CD4-positive, CD25-positive, alpha-beta regulatory T cell (primary cell): Measurements from ENCODE around the gene KCNK10. TPM values are rescaled to one million over a fixed set of nuclear protein-coding genes. Genes with fewer than 3 reads are reported as not detected.

ENCODE experiments used
- ATAC-seq, 2 donors: fragments of 150-1000 bp; cut with Tn5 transposase; one replicate each; pipeline ENCODE4 v1.10.0; 2021; ENCODE audit warnings: low read depth in 2 of 2, moderate number of reproducible peaks in 2 of 2, moderate library complexity in 1 of 2
- DNase-seq, 3 donors: peaks; one replicate each; pipeline versions ENCODE4 v3.0.0 to v3.0.0-alpha.2; 2012 to 2022; ENCODE audit warnings: mixed read lengths in 1 of 3
- H3K27ac ChIP-seq: one replicate; pipeline ENCODE4 v1.7.0; 2013; ENCODE audit warnings: mild to moderate bottlenecking, low read length; ENCODE audit not compliant: insufficient read depth, poor library complexity, severe bottlenecking
- H3K27me3 ChIP-seq: one replicate; pipeline ENCODE4 v1.7.0; 2013; ENCODE audit warnings: low read length; ENCODE audit not compliant: control insufficient read depth, insufficient read depth
- H3K36me3 ChIP-seq: one replicate; pipeline ENCODE4 v1.7.0; 2013; ENCODE audit warnings: mild to moderate bottlenecking, low read length, moderate library complexity; ENCODE audit not compliant: control insufficient read depth, insufficient read depth
- H3K4me1 ChIP-seq: 2 replicates; pipeline ENCODE4 v1.7.0; 2013; ENCODE audit warnings: mild to moderate bottlenecking, low read length; ENCODE audit not compliant: insufficient read depth, control insufficient read depth, poor library complexity, severe bottlenecking
- H3K4me3 ChIP-seq: one replicate; pipeline ENCODE4 v1.7.0; 2013; ENCODE audit warnings: low read depth, mild to moderate bottlenecking, low read length, moderate library complexity
- H3K9me3 ChIP-seq, 2 experiments: 1 replicate in 1 of 2; 2 replicates in 1 of 2; pipeline ENCODE4 v1.7.0; 2013; ENCODE audit warnings: low read length in 2 of 2, mild to moderate bottlenecking in 1 of 2, moderate library complexity in 1 of 2; ENCODE audit not compliant: control insufficient read depth in 2 of 2
- H3K27ac Mint-ChIP-seq, 3 donors: one replicate each; pipeline ENCODE4 v1.8.0; 2020 to 2022; ENCODE audit warnings: mild to moderate bottlenecking in 3 of 3, mixed read lengths in 3 of 3, moderate library complexity in 2 of 3
- H3K27me3 Mint-ChIP-seq: one replicate; pipeline ENCODE4 v1.8.0; 2022; ENCODE audit warnings: mild to moderate bottlenecking, mixed read lengths
- H3K36me3 Mint-ChIP-seq: one replicate; pipeline ENCODE4 v1.8.0; 2020; ENCODE audit warnings: mixed read lengths
- H3K4me1 Mint-ChIP-seq, 4 donors: one replicate each; pipeline ENCODE4 v1.8.0; 2020 to 2022; ENCODE audit warnings: mixed read lengths in 4 of 4, mild to moderate bottlenecking in 1 of 4
- H3K4me3 Mint-ChIP-seq, 4 donors: one replicate each; pipeline ENCODE4 v1.8.0; 2020 to 2022; ENCODE audit warnings: mild to moderate bottlenecking in 4 of 4, mixed read lengths in 4 of 4, moderate library complexity in 3 of 4
- H3K9me3 Mint-ChIP-seq, 7 donors: one replicate each; pipeline ENCODE4 v1.8.0; 2020 to 2022; ENCODE audit warnings: mixed read lengths in 7 of 7, mild to moderate bottlenecking in 3 of 7, moderate library complexity in 2 of 7
- polyA plus RNA-seq, 4 donors: library from polyadenylated mRNA; unstranded; fragments of 300-500 nt; fragmentation: Illumina TruSeq; gene quantifications; one replicate each; pipeline ENCODE4 v1.2.3, GENCODE V29; 2021
- total RNA-seq: library from RNA; stranded (reverse); gene quantifications from one replicate; pipeline ENCODE4 v1.2.3, GENCODE V29; 2022

KCNK10 gene
- total and polyA plus RNA-seq, 5 donors from 2014 or later: not detected

GRCh38 chr14:88301381-88301780 is 21.7 kb downstream of the KCNK10 start:
- Mint-ChIP-seq H3K27me3 (peaks cover 17% of the 10 kb centered on the region), H3K4me3 (no peak overlapping the region), H3K4me1 (peaks cover 0 to 4% (median 0%) of the 10 kb centered on the region in 4 donors), H3K9me3 (peaks cover 0 to 6% (median 2%) of the 10 kb centered on the region in 7 donors), H3K27ac (no peak overlapping the region), H3K36me3 (no peaks in the 10 kb centered on the region)
- Histone ChIP-seq H3K27me3 (peaks cover 12% of the 10 kb centered on the region), H3K4me3 (no peak overlapping the region), H3K36me3 (no peaks in the 10 kb centered on the region), H3K4me1 (no peaks in the 10 kb centered on the region), H3K9me3 (no peaks in the 10 kb centered on the region), H3K27ac (no peak overlapping the region)
- ATAC-seq: no peak
- DNase-seq: no peak

DNA sequence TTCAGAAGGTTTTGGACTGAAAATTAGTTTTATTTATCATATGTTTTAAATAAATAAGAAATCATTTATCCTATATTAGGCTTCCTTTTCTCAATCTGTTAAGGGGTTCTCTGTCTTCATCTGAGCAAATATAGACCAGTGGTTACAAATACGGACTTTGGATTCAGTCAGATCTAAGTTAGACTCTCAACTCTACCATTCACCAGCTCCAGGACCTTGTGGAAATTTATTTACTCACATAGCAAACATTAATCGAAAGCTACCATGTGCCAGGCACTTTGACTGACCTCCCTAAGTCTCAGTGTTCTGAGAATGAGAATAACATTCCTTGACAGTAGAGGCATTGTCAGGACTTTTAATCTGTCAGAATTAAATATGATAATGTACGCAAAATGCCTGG is 22.3 kb downstream of the KCNK10 start:
- ATAC-seq: no peak
- H3K4me1 Mint-ChIP-seq: peaks cover 0 to 4% (median 0%) of the 10 kb centered on the region in 4 donors

DNA sequence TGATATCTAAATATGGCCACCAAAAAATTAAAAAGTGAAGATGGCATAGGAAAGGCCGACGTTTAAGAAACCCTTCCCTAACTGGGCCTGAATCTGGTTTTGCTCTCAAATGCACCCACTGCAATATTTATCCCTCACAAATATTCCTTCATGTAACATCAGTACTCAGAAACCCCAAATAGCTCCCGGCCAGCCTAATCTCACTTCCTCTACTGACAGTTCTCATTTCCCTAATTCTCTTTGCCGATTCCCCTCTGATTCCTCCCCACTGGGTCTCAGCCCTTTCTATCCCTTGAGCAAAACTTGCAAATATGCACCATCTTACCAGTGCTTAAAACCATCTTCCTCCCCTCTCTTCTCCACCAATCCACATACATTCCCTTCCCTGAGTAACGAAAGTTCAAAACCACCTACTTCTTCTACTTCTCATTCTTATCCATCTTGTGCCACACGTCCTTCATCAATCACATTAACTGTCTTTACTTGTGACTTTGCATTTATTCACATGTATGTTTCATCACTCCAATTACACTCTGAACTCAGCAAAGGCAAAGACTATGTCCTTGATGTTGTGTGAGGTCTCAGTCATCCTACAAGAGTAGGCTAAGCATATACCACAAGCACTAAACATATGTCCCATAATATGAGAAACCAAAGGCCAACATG is 23.1 kb downstream of the KCNK10 start:
- DNase-seq (no peak), ATAC-seq (no peak)
- H3K9me3 ChIP-seq: no peaks in the 10 kb centered on the region
- Mint-ChIP-seq H3K4me3 (no peak overlapping the region), H3K36me3 (no peaks in the 10 kb centered on the region), H3K9me3 (peaks cover 0 to 6% (median 2%) of the 10 kb centered on the region in 7 donors), H3K4me1 (peaks cover 0 to 4% (median 0%) of the 10 kb centered on the region in 4 donors), H3K27me3 (peaks cover 20% of the 10 kb centered on the region), H3K27ac (no peak overlapping the region)
- no peak overlapping the region for H3K4me3 ChIP-seq
- H3K27me3 ChIP-seq: peaks cover 12% of the 10 kb centered on the region
- no peaks in the 10 kb centered on the region for H3K36me3 ChIP-seq
- H3K27ac ChIP-seq: no peak overlapping the region
- H3K4me1 ChIP-seq: no peaks in the 10 kb centered on the region

More for the DNA sequence above, 22.3 kb downstream of the KCNK10 start:
- Mint-ChIP-seq H3K9me3 (peaks cover 0 to 6% (median 2%) of the 10 kb centered on the region in 7 donors), H3K36me3 (no peaks in the 10 kb centered on the region), H3K27me3 (peaks cover 20% of the 10 kb centered on the region), H3K27ac (no peak overlapping the region), H3K4me3 (no peak overlapping the region)
- Histone ChIP-seq H3K27me3 (peaks cover 12% of the 10 kb centered on the region), H3K36me3 (no peaks in the 10 kb centered on the region), H3K9me3 (no peaks in the 10 kb centered on the region), H3K4me3 (no peak overlapping the region), H3K27ac (no peak overlapping the region), H3K4me1 (no peaks in the 10 kb centered on the region)
- DNase-seq: no peak

GRCh38 chr14:88297306-88297705 is 25.8 kb downstream of the KCNK10 start:
- no peaks in the 10 kb centered on the region for H3K4me1 ChIP-seq
- no peak overlapping the region for H3K27ac ChIP-seq
- DNase-seq (no peak), ATAC-seq (no peak)
- peaks cover 12% of the 10 kb centered on the region for H3K27me3 ChIP-seq
- Mint-ChIP-seq H3K9me3 (peaks cover 0 to 6% (median 2%) of the 10 kb centered on the region in 7 donors), H3K4me1 (peaks cover 0 to 4% (median 0%) of the 10 kb centered on the region in 4 donors), H3K27me3 (peaks cover 15% of the 10 kb centered on the region), H3K27ac (no peak overlapping the region), H3K4me3 (no peak overlapping the region), H3K36me3 (no peaks in the 10 kb centered on the region)
- no peak overlapping the region for H3K4me3 ChIP-seq
- H3K9me3 ChIP-seq: no peaks in the 10 kb centered on the region
- no peaks in the 10 kb centered on the region for H3K36me3 ChIP-seq

DNA sequence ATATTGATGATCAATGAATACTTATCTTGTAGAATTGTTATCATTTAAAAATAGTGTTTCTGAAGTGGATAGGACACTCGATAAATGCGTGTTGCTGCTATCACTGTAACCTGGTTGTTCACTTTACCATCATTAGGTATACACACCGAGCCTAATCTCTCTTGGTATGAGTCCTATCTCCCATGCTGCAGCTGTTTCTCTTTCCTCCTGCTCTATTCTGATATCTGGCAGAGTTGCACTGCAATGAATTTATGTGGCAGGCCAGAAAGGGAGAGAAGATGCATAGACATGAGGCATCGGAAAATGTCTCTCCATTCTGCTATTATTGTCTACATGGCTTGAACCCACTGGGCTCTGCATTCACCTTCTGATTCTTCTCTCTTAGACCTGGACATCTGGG is 26.7 kb downstream of the KCNK10 start:
- no peaks in the 10 kb centered on the region for H3K4me1 ChIP-seq
- H3K4me3 Mint-ChIP-seq: no peak overlapping the region
- ATAC-seq: no peak

GRCh38 chr14:88289996-88290395 is 33.1 kb downstream of the KCNK10 start:
- H3K9me3 ChIP-seq: no peaks in the 10 kb centered on the region
- DNase-seq (no peak), ATAC-seq (no peak)
- H3K36me3 ChIP-seq: no peaks in the 10 kb centered on the region
- H3K4me1 ChIP-seq: no peaks in the 10 kb centered on the region
- H3K4me3 ChIP-seq: no peak overlapping the region
- H3K27ac ChIP-seq: no peak overlapping the region
- Mint-ChIP-seq H3K9me3 (peaks cover 0 to 3% (median 0%) of the 10 kb centered on the region in 7 donors), H3K4me1 (no peaks in the 10 kb centered on the region), H3K27ac (no peak overlapping the region), H3K4me3 (no peak overlapping the region), H3K36me3 (no peaks in the 10 kb centered on the region), H3K27me3 (peaks cover 9% of the 10 kb centered on the region)
- peaks cover 2% of the 10 kb centered on the region for H3K27me3 ChIP-seq

More for the DNA sequence above, 26.7 kb downstream of the KCNK10 start:
- Histone ChIP-seq H3K4me3 (no peak overlapping the region), H3K36me3 (no peaks in the 10 kb centered on the region), H3K9me3 (no peaks in the 10 kb centered on the region), H3K27ac (no peak overlapping the region), H3K27me3 (peaks cover 12% of the 10 kb centered on the region)
- no peak for DNase-seq
- H3K27me3 Mint-ChIP-seq: peaks cover 15% of the 10 kb centered on the region
- H3K9me3 Mint-ChIP-seq: peaks cover 0 to 5% (median 0%) of the 10 kb centered on the region in 7 donors
- H3K27ac Mint-ChIP-seq: no peak overlapping the region
- H3K36me3 Mint-ChIP-seq: no peaks in the 10 kb centered on the region
- peaks cover 0 to 4% (median 0%) of the 10 kb centered on the region in 4 donors for H3K4me1 Mint-ChIP-seq

- H3K4me1 Mint-ChIP-seq: no peaks in the 10 kb centered on the region
Measured at GRCh38 chr14:88289234-88289633, 33.8 kb downstream of the KCNK10 start.

GRCh38 chr14:88286309-88286708 is 36.8 kb downstream of the KCNK10 start:
- H3K27me3 Mint-ChIP-seq: no peaks in the 10 kb centered on the region
- H3K27ac ChIP-seq: no peak overlapping the region
- no peaks in the 10 kb centered on the region for H3K4me1 ChIP-seq
- H3K36me3 ChIP-seq: no peaks in the 10 kb centered on the region
- H3K9me3 Mint-ChIP-seq: peaks cover 0 to 4% (median 0%) of the 10 kb centered on the region in 7 donors
- no peaks in the 10 kb centered on the region for H3K4me1 Mint-ChIP-seq
- peaks cover 2% of the 10 kb centered on the region for H3K27me3 ChIP-seq
- ATAC-seq (no peak), DNase-seq (no peak)
- H3K36me3 Mint-ChIP-seq: no peaks in the 10 kb centered on the region
- no peak overlapping the region for H3K4me3 ChIP-seq
- H3K27ac Mint-ChIP-seq: no peak overlapping the region
- H3K4me3 Mint-ChIP-seq: no peak overlapping the region
- no peaks in the 10 kb centered on the region for H3K9me3 ChIP-seq

More at GRCh38 chr14:88289234-88289633, 33.8 kb downstream of the KCNK10 start:
- peaks cover 0 to 3% (median 0%) of the 10 kb centered on the region in 7 donors for H3K9me3 Mint-ChIP-seq
- H3K27me3 Mint-ChIP-seq: peaks cover 9% of the 10 kb centered on the region
- no peak for DNase-seq
- H3K4me3 Mint-ChIP-seq: no peak overlapping the region
- H3K27ac Mint-ChIP-seq: no peak overlapping the region
- H3K36me3 ChIP-seq: no peaks in the 10 kb centered on the region
- H3K36me3 Mint-ChIP-seq: no peaks in the 10 kb centered on the region
- ATAC-seq: no peak
- H3K4me3 ChIP-seq: no peak overlapping the region
- peaks cover 2% of the 10 kb centered on the region for H3K27me3 ChIP-seq
- H3K4me1 ChIP-seq: no peaks in the 10 kb centered on the region
- H3K27ac ChIP-seq: no peak overlapping the region
- H3K9me3 ChIP-seq: no peaks in the 10 kb centered on the region
